Vagina (tissue), 2 donors: ENCODE results near the gene GAA.

Experiments used
- POLR2A ChIP-seq, 2 donors: fragments of 450-650 bp; IDR thresholded peaks; one replicate each; pipeline ENCODE4 v1.6.1; 2017; ENCODE audit warnings: antibody characterized with exemption in 2 of 2, mild to moderate bottlenecking in 2 of 2, moderate library complexity in 2 of 2
- TF ChIP-seq, protein P1 (sequence below), 3 experiments: fragments of 450-650 bp in 2 of 3; fragments of 200-600 bp in 1 of 3; sonication (generic) in 1 of 3; IDR thresholded peaks; one replicate each; pipeline ENCODE4 v1.5.1; 2017 to 2019; ENCODE audit warnings: antibody characterized with exemption in 3 of 3, mild to moderate bottlenecking in 2 of 3, moderate library complexity in 2 of 3

DNA sequence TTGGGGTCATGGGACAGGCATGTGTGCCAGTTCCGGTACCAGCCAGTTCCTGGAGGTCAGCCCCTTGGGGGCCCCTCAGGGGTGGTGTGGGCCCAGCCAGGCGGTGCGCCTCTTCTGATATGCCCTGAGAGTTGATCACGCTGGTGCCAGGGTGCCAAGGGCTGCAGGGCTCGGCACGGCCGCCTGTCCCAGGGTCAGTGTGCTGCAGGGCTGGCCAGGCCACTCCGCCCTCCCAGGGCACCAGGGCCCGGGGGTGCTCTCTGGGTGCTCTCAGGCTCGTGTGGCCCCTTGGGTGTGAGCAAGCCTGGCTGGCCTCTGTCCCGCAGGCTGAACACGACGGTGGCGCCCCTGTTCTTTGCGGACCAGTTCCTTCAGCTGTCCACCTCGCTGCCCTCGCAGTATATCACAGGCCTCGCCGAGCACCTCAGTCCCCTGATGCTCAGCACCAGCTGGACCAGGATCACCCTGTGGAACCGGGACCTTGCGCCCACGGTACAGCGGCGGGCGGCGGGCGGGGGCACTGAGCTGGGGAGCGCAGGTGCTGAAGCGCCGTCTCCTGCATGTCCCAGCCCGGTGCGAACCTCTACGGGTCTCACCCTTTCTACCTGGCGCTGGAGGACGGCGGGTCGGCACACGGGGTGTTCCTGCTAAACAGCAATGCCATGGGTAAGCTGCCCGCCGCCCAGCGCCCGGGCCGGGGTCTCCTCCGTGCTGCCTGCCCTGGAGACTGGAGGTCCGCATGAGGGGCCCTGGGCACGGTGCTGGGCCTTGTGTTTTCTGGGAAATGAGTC, 6.0 kb downstream of the GAA start:
- TF ChIP-seq, protein P1, sequence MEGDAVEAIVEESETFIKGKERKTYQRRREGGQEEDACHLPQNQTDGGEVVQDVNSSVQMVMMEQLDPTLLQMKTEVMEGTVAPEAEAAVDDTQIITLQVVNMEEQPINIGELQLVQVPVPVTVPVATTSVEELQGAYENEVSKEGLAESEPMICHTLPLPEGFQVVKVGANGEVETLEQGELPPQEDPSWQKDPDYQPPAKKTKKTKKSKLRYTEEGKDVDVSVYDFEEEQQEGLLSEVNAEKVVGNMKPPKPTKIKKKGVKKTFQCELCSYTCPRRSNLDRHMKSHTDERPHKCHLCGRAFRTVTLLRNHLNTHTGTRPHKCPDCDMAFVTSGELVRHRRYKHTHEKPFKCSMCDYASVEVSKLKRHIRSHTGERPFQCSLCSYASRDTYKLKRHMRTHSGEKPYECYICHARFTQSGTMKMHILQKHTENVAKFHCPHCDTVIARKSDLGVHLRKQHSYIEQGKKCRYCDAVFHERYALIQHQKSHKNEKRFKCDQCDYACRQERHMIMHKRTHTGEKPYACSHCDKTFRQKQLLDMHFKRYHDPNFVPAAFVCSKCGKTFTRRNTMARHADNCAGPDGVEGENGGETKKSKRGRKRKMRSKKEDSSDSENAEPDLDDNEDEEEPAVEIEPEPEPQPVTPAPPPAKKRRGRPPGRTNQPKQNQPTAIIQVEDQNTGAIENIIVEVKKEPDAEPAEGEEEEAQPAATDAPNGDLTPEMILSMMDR (IDR thresholded peaks at IDR 0.05) = no peak
- no peak for TF ChIP-seq POLR2A (IDR thresholded peaks at IDR 0.05)
